HEK293T (cell line): ENCODE results near the gene E2F8.

Experiments
- CTCF ChIA-PET: fragments of 350-600 bp; formaldehyde crosslinking; extraction: SDS; loops from one replicate; lab custom pipeline; 2021; ENCODE audit warnings: antibody characterized with exemption, inconsistent platforms; lab: Yijun Ruan, JAX
- POLR2A ChIA-PET: fragments of 350-600 bp; formaldehyde crosslinking; extraction: SDS; loops from one replicate; lab custom pipeline; 2020; ENCODE audit warnings: antibody characterized with exemption, inconsistent platforms; lab: Yijun Ruan, JAX
- DNase-seq: peaks from one replicate; pipeline ENCODE4 v3.0.0; 2012; ENCODE audit warnings: mixed read lengths; ENCODE audit errors: extremely low spot score
- ARNT ChIP-seq: fragments of 450-650 bp; IDR thresholded peaks from 2 replicates; pipeline ENCODE4 v1.6.1; 2017; ENCODE audit warnings: mild to moderate bottlenecking
- BHLHE40 ChIP-seq: fragments of 450-650 bp; IDR thresholded peaks from 2 replicates; pipeline ENCODE4 v1.6.1; 2016; ENCODE audit warnings: mild to moderate bottlenecking, moderate library complexity, borderline replicate concordance
- CTBP1 ChIP-seq: fragments of 450-650 bp; IDR thresholded peaks from 2 replicates; pipeline ENCODE4 v1.6.1; 2016; ENCODE audit warnings: borderline replicate concordance
- ELF4 ChIP-seq: fragments of 450-650 bp; IDR thresholded peaks from 2 replicates; pipeline ENCODE4 v1.6.1; 2017; ENCODE audit warnings: antibody characterized with exemption
- FOXA1 ChIP-seq: fragments of 450-650 bp; IDR thresholded peaks from 2 replicates; pipeline ENCODE4 v1.6.1; 2016; ENCODE audit warnings: mild to moderate bottlenecking
- FOXK2 ChIP-seq: fragments of 450-650 bp; IDR thresholded peaks from 2 replicates; pipeline ENCODE4 v1.6.1; 2016; ENCODE audit warnings: mild to moderate bottlenecking
- FOXM1 ChIP-seq: fragments of 450-650 bp; IDR thresholded peaks from 2 replicates; pipeline ENCODE4 v1.6.1; 2017; ENCODE audit warnings: mild to moderate bottlenecking, borderline replicate concordance
- HDGF ChIP-seq: fragments of 450-650 bp; IDR thresholded peaks from 2 replicates; pipeline ENCODE4 v1.6.1; 2017; ENCODE audit warnings: antibody characterized with exemption, borderline replicate concordance
- L3MBTL2 ChIP-seq: fragments of 450-650 bp; conservative IDR thresholded peaks from 2 replicates; pipeline ENCODE4 v1.6.1; 2016; ENCODE audit warnings: mild to moderate bottlenecking
- LEF1 ChIP-seq: fragments of 450-650 bp; IDR thresholded peaks from 2 replicates; pipeline ENCODE4 v1.6.1; 2017; ENCODE audit warnings: mild to moderate bottlenecking, borderline replicate concordance
- NFRKB ChIP-seq: fragments of 450-650 bp; IDR thresholded peaks from 2 replicates; pipeline ENCODE4 v1.6.1; 2016; ENCODE audit warnings: mild to moderate bottlenecking, moderate library complexity
- PKNOX1 ChIP-seq: fragments of 450-650 bp; IDR thresholded peaks from 2 replicates; pipeline ENCODE4 v1.6.1; 2016
- SP1 ChIP-seq: fragments of 450-650 bp; IDR thresholded peaks from 2 replicates; pipeline ENCODE4 v1.6.1; 2017
- SUZ12 ChIP-seq: fragments of 450-650 bp; IDR thresholded peaks from 2 replicates; pipeline ENCODE4 v1.6.1; 2016; ENCODE audit warnings: mild to moderate bottlenecking
- TARDBP ChIP-seq: fragments of 450-650 bp; IDR thresholded peaks from 2 replicates; pipeline ENCODE4 v1.6.1; 2016
- ZNF384 ChIP-seq: fragments of 450-650 bp; IDR thresholded peaks from 2 replicates; pipeline ENCODE4 v1.6.1; 2016

E2F8 gene

GRCh38 chr11:19243613-19244012 is 2.9 kb upstream of the E2F8 start:
- no peak for DNase-seq
- ChIA-PET CTCF (no interaction called here), POLR2A (no interaction called here)
- no peak for TF ChIP-seq LEF1
- TF ChIP-seq L3MBTL2: no peak
- TF ChIP-seq ARNT: no peak
- TF ChIP-seq HDGF: no peak
- no peak for TF ChIP-seq TARDBP
- no peak for TF ChIP-seq FOXA1
- no peak for TF ChIP-seq ELF4
- no peak for TF ChIP-seq ZNF384
- TF ChIP-seq SP1: no peak
- TF ChIP-seq FOXK2: no peak
- TF ChIP-seq PKNOX1: no peak
- TF ChIP-seq NFRKB: no peak

GRCh38 chr11:19243143-19243542 is 2.4 kb upstream of the E2F8 start:
- CTCF ChIA-PET: no interaction called here
- POLR2A ChIA-PET: no interaction called here

GRCh38 chr11:19242179-19242932 is 1.6 kb upstream of the E2F8 start:
- POLR2A ChIA-PET: no interaction called here
- CTCF ChIA-PET: no interaction called here

More at GRCh38 chr11:19243143-19243542, 2.4 kb upstream of the E2F8 start:
- TF ChIP-seq LEF1: no peak
- no peak for TF ChIP-seq NFRKB
- no peak for TF ChIP-seq CTBP1
- TF ChIP-seq PKNOX1: no peak
- DNase-seq: no peak

GRCh38 chr11:19241260-19242178 is 774 bp upstream of the E2F8 start:
- POLR2A ChIA-PET: interaction anchor here (0.9 kb wide), 1 partner anchor 18 kb away, joined by 4 read pairs; no protein-coding TSS in a partner anchor
- CTCF ChIA-PET: no interaction called here
- TF ChIP-seq HDGF: no peak
- TF ChIP-seq NFRKB: no peak
- TF ChIP-seq ARNT: no peak
- TF ChIP-seq CTBP1: no peak
- no peak for TF ChIP-seq ELF4
- TF ChIP-seq SUZ12: no peak
- TF ChIP-seq ZNF384: peak; percentile 82
- TF ChIP-seq FOXM1: no peak
- TF ChIP-seq FOXK2: no peak
- TF ChIP-seq SP1: no peak
- TF ChIP-seq L3MBTL2: peak; percentile 28; the same call in 1 of the 2 replicates
- TF ChIP-seq PKNOX1: peak; percentile 47; the same call in 1 of the 2 replicates
- peak; percentile 72 for DNase-seq

More at GRCh38 chr11:19242179-19242932, 1.6 kb upstream of the E2F8 start:
- TF ChIP-seq FOXA1 (no peak), ZNF384 (no peak), FOXK2 (no peak), FOXM1 (no peak), SP1 (no peak), HDGF (no peak), NFRKB (no peak), ARNT (no peak), CTBP1 (no peak), BHLHE40 (no peak), ELF4 (no peak), PKNOX1 (no peak), L3MBTL2 (no peak), SUZ12 (no peak), TARDBP (no peak)
- DNase-seq: no peak

- no peak for DNase-seq
- ChIA-PET CTCF (interaction anchor here (0.6 kb wide), 1 partner anchor 14 kb away, joined by 3 read pairs; no protein-coding TSS in a partner anchor), POLR2A (interaction anchor here (1.4 kb wide), 1 partner anchor 316 kb away, joined by 3 read pairs; no protein-coding TSS in a partner anchor)
- TF ChIP-seq BHLHE40 (no peak), TARDBP (no peak), FOXA1 (no peak), PKNOX1 (no peak), SUZ12 (no peak), HDGF (no peak), FOXM1 (no peak)
Observed at GRCh38 chr11:19239039-19239438, 1.7 kb downstream of the E2F8 start.
